GM21381 (cell line): ENCODE data around the gene BMP5.

ENCODE experiments used
- ATAC-seq: cut with Tn5 transposase; IDR thresholded peaks from one replicate; pipeline ENCODE4 v1.9.1; 2021; ENCODE audit warnings: mild to moderate bottlenecking, moderate library complexity; ENCODE audit not compliant: unreplicated experiment

The BMP5 gene

DNA sequence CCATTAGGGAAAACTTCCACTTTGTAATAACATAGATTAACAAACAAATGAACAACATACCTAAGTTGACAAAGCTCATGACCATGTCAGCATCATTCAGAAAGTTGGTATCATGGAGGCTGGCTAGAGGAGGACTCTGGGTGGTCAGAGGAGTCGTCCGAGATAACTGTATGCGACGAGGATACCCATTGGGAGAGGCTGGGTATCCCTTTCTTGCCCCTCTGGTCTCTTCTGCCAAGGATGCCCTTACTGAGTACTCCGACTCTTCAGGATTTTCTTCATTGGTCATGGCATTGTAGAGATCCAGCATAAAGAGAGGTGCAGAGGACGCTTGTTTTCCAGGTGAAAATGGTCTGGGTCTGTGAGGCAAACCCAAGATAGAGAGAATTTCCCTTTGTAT is 1.1 kb downstream of the BMP5 start:
- no peak for ATAC-seq

DNA sequence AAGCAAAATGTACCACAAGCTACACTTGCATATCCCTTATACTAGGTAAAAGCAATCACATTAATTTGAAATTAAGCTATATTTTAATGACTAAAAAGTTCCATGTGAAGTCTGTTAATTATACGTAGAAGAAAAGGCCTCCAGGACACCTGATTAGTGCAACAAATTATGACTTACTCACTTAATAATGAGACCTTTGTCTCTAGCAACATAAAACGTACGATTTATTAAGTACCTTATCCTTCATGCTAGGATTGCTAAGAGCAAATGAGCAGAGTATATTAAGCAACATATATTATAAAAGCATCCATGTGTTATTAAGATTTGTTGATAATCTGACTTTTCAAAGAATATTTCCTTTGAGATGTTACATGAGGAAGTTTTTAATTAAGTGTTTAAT is 2.5 kb downstream of the BMP5 start:
- ATAC-seq, result no peak

DNA sequence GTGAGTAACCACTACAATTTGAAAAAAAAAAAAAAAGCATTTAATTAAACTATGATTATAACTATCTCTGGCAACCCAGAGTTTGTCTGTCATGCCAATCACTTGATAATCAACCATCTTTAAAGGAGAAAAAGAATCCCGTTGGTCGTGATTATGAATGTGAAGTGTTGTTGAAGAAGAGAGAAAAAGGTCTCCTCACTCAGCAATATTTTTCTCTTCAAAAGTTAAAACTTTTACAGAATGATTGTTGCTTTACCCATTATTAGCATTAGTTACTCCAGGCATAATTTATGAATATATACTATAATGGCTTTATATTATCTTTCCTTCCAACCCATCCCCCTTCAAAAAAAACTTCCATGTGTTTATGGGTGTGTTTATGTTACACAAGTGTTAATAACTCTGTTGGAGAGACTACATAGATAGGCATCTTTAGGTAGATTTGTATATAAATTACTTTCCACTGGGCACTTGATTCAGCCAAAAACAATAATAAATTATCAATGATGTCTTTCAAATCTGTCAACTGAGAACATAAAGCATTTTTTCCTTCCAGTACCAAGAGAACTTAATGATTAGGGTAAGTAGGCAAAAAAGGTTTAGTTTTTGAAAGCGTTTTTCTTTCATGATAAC is 5.1 kb downstream of the BMP5 start:
- ATAC-seq, result no peak

DNA sequence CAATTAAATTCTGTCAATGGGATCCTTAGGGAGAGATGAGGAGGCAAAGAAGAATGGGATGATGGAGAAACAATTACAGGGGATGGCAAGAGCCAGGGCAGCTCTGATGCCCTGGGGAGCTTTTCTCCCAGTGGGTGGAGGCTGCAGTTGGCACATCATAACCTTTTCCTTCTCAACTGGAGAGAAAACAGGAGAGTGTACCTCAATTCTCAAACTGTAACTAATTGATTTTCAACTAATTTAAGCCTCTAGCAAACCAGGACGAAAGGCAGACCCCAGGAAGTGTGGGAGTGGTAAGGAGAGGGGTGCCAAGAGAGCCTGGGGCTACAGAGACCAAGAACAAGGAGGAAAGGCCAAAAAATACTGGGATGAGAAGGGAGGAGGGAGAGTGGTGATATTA is 5.7 kb downstream of the BMP5 start:
- no peak for ATAC-seq

DNA sequence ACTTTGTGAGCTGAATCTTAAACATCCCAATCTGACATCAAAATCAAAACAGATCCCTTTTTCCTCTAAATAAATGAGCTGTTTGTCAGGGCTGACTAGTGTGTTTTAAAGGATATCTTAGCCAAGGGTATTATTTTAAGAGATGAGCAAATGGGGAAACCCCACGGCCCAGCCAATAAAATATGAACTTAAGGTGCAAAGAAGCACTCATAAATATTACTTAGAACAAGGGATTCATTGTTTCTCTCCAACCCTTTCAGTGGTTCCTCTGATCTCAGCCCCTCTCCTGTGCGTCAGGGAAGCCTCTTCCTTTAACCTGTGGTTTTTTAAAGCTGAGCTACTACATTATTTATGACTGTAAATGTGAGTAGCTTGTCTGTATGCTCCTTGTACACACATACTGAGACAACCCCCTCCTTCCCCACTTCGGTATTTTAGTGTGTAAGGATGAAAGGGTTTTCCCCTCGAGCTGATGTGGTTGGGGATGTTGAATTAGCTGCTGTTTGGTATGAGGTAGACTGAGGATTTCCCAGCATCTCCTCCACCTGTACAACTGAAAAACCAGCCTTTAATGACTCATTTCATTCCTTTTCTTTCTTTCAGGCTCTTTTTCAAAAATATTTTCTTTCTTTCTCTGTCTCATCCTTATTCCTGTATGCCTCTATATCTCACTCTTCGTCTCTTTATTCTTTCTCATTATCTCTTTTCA is 6.5 kb downstream of the BMP5 start:
- ATAC-seq, result peak; percentile 95

DNA sequence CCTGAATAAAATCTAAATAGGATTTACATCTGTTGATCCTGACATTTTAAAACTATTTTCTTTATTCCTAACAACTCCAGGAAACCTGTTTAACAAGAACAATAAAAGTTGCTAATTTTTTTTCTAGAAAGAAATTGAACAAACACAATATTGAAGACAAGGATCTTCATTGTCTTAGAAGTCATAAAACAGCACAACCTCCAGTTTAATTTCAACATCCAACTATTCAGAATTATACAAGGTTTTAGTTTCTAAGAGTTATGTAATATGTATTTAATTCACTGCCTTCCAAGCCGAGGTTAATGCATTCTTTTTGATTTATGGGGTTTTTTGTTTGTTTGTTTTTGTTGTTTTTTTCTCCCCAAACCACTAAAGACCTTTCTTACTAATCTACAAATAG is 7.2 kb downstream of the BMP5 start:
- no peak for ATAC-seq

DNA sequence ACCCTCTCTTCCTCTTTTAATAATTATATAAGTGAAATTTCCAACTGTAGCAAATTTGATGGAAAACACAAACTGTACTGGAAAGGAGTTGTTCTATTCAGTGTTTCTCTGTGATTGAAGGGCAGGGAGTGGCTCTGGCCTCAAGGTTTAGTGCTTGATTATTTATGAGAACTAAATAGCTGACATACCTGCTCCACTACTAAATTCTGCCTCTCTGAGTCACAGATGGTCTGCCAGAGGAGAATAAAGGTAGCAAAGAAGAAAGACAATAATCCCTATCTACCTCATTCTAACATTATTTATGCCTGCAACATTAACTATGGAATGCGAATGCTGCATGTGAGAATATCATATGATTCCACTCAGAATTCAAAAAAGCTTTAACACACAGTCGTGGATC is 9.3 kb downstream of the BMP5 start:
- no peak for ATAC-seq

DNA sequence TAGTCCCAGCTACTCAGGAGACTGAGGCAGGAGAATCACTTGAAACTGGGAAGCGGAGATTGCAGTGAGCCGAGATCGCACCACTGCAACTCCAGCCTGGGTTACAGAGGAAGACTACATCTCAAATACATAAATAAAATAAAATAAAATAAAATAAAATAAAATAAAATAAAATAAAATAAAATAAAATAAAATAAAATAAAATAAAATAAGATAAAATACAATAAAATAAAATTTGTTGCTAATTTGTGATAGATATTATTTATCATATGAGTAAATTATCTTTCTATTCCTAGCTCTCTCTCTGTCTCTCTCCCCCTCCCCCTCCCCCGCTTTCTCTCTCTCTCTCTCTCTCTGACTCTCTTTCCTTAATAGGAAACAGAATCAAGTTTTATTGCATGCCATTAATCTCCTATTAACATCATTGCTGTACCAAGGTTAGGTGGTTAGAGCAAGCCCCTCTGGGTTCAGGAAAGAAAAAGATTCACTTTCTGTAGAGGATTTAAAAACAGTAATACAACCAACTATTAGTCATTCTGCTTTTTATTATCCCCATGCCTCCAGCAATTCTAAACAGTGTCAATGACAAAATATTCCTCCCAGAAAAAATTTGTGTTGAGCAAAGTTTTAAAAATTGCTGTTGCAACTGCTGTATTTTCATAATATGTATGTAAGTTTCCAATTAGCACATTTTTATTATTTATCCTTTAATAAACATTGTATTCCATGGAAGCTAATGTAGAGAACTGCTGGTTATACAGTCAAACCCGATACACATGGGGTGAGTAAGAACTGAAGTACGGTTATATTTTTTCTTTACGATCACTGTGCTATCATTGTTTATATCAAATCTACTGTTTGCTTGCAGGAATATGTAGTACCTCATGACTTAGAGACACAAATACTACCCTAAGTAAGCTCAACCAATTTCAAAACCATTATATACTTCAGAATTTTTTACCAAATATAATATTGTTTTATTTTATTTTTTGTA is 22.1 kb downstream of the BMP5 start:
- ATAC-seq, result no peak

DNA sequence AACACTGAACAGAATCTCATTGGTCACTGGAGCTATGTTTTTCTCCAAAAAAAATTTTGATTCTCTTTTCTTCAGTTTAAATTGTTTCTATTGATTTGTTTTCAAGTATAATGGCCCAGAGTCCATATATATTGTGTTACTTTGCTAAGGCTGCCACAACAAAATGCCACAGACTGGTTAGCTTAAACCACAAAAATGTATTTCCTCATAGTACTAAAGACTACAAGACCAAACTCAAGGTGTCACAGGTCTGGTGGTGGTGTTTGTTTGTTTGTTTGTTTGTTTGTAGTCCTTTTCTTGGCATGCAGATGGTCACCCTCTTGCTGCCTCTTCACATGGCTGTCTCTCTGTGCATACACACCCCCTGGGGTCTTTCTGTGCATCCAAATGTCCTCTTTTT is 34.0 kb downstream of the BMP5 start:
- ATAC-seq, result no peak

DNA sequence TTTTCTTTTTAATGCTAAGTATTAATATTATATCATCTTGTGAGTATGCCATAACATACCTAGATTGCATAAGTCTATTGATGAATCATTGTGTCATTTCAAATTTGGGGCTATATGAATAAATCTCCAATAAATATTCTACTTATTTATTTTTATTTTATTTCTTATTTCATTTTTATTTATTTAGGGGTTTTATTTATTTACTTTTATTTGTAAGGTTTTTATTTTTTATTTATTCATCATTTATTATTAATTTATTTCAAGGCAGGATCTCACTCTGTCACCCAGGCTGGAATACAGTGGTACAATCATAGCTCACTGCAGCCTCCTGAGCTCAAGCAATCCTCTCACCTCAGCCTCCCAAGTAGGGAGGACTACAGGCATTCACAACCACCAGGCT is 36.3 kb downstream of the BMP5 start:
- ATAC-seq, result no peak

DNA sequence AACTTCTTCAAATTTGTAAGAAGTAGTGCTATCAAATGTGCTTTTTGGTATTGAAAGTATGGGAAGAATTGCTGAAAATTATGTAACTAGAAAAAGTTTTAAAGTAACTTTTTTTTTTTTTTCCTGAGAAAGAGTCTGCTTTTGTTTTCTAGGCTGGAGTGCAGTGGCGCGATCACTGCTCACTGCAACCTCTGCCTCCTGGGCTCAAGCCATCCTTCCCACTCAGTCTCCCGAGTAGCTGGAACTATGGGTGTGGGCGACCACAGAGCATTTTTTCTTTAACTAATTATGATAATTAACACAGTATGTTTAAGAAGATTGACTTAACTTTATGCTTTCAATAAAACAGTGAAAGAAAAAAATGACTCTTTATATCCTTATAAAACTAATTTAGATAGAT is 38.4 kb downstream of the BMP5 start:
- no peak for ATAC-seq

DNA sequence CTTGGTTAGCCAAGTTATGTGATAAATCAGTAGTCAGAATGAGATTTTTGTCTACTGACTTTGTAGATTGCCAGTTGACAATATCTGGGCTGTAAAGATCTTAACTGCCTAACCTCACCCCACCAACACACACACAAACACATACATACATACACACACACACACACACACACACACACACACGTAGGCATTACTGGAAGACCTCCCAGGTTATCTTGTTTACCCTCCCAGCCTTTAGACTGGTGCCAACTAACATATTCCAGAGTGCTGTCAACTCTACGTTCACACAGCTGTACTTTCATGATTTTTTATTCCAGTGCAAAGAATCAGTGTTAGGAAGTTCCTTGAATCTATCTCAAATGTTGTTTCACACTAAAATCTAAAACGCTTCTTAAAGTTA is 38.9 kb downstream of the BMP5 start:
- no peak for ATAC-seq

DNA sequence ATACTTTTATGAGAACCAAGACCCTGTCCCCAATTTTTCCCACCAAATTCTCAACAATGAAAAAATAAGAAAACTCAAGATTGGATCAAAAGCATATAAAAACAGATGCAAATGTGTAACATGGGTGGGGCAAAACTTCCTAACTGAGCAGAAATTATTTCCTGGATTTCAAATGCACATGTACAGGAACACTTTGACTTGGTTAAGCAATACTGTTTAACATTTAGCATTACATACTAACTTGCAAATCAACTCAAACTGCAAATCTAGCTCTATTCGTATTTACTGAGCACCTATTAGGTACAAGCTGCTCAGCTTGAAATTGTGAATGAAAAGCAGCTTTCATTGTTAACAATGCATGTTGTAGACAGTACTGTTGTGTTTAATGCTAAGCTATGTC is 40.2 kb downstream of the BMP5 start:
- ATAC-seq, result no peak

DNA sequence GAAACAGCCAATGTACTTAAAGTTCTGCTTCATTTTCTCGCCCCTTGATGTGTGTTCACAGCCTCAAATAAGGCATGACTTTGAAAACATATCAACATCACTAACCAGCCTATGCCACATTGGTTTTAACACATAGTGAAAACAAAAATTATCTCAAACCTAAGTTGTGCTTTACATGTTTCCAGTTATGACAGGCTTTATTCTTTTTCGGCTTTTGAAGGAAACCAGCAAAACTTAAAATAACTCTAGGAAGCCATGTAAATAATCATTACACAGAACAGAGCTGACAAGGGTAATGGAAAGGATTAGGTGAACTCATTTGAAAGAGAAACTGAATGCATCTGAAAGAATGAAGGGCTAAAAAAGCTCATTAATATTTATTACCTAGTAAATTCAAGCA is 42.1 kb downstream of the BMP5 start:
- peak; percentile 78 for ATAC-seq

DNA sequence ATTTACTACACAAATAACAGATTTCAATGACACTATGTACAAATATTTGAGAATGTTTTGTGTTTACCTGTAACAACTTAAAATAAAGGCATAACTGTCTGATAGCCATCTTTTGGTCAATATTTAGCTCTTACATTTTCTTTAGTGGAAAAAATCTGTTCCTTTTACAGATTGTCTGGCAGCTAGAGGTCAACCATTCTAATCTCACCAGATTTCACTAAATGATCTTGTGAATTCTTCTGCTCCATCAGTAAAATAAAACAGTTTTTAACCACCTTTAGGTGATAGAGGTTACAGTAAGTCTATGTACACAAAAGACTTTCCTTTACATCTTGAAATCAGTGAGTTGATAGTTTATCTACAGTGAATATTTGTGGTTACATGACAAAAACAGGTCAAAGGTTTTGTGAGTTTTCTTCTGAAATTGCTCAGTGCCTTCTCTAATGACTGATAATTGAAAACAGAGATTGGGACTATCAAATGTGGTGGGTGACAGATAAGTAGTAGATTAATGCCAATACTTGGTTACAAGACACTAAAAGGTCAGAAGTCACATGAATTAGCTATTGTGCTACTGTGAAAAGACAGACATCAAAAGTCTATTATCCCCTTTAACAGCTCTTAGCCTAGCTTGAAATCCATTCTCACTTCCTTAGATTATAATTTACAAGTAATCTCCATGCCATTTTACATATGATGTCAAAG is 47.4 kb downstream of the BMP5 start:
- no peak for ATAC-seq

DNA sequence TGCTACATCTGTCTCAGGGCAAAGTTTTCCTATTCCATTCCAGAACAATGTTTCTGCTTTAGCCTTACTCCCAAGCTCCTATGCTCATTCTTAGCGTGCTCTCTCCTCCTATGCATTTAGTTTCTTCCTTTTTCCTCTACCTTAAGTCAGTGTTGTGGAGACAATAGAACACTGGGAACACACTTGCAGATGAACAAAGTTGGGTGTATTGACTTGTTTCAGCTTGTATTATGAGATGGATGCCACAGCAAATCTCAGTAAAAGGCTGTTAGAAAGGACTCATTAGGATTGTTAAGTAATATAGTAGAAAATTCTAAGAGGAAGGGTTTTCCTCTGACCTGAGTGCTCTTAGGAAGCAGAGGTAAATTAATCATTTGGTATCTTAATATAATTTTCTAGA is 48.4 kb downstream of the BMP5 start:
- ATAC-seq, result no peak

DNA sequence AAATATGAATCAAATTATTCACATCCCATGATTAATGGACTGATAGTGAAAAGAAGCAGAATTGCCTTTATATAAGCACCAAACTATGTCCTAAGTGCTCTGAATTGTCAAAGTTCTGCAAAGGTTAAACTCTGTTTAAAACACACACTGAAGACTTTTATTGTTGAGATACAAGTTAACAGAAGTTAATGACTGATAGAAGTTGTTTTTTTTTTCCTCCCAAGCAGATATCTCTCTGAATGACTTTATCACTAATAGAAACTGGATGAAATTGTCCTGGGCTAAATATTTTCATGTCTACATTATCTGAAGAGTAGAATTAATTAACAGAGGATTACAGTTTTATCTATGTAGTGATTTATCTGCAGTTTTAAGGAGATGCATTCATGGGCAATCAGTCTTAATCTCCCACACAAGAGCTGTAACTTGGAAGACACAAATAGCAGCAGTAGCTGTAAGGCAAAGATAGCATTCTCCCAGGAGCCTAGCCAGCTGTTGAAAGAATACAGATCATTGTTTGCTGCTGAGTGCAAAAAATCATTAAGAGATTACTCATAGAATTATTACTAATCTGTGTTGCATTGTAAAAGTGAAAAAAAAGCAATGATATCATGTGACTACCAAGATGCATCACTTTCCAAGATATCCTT is 49.9 kb downstream of the BMP5 start:
- ATAC-seq, result no peak

DNA sequence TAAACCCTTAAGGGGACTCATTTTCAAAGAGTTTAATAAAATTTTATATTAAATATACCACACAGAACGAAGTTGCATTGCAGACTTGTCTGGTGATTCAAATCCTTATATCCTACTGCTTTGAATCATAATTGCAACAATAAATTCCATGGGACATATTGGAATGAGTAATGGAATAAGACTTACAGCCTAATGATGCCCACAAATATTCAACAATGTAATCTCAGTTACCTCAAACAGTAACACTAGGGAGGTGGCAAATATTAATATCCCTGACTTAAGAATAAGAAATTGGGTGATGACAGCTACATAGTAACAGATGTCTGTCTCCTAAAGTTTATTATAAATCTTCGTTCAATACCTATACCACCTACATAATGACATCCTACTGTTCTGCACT is 52.6 kb downstream of the BMP5 start:
- no peak for ATAC-seq

DNA sequence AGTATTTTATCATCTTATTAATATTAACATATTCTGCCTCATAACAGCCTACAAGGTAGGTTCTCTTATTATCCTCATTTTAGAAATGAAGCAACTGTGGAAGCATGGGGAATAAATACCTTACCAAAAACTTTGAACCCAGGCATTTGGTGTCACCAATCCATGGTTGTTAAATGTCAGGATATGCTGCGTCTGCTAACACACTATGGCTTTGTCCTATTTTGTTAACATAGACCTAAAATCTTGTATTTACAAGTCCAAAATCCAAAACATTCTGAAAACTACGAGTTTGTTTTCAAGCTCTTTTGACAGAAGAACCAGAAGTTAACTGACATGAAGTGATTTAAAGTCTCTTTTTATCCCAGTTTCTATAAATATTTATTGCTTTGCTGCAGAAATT is 53.4 kb downstream of the BMP5 start:
- ATAC-seq, result no peak

DNA sequence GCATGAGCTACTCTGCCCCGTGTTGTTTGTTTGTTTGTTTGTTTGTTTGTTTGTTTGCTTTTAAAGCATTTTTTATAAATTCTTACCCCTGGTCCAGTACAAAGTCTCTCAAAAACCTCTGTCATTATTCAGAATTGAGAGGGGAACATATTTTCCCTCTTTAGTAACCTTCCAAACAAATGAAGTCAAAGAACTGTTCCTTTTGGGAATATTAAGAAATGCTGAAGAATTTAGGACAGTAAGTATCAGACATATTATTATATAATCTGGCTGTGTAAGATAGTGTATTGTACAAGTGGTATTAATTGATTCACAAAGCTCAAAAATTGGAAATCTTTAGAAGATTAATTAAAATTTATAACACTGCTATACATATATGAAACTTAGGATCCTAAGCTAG is 54.7 kb downstream of the BMP5 start:
- no peak for ATAC-seq

DNA sequence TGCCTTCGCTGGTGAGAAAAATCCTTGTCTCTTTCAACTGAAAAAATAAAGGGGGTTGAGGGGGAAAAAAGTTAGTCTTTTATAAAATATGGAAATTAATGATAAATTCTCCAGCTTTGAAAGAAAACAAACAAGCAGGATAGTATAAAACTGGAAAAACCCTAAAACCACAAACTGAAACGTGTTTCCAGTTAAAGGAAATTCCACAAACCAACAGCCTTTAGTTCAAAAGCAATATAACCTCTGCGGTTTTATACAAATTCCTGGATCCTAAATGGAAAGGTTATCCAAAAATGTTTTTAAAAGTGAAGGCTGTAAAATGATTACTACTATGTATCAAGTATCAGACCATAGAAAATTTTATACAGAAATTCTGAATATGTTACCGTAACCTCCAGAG is 55.6 kb downstream of the BMP5 start:
- ATAC-seq, result no peak
